Neural cell (in vitro differentiated cells): ENCODE measurements around the gene ADAM10. TPM values are rescaled to one million over a fixed set of nuclear protein-coding genes. Genes with fewer than 3 reads are reported as not detected.

Experiments
- H2AFZ ChIP-seq: fragments of 200-600, 300-800 bp; sonication (generic), shearing (Covaris generic); 2 replicates; pipeline ENCODE4 v1.6.0; 2014; ENCODE audit warnings: low read depth, mild to moderate bottlenecking, antibody characterized with exemption, low read length, moderate library complexity
- H3F3A ChIP-seq: fragments of 200-600 bp; shearing (Covaris generic); 2 replicates; pipeline ENCODE4 v1.6.1; 2016; ENCODE audit warnings: mild to moderate bottlenecking, moderate library complexity, mixed read lengths, antibody characterized with exemption, low read length; ENCODE audit not compliant: insufficient read depth, poor library complexity, severe bottlenecking
- H3K27ac ChIP-seq: fragments of 200-600, 300-800 bp; sonication (generic), shearing (Covaris generic); 2 replicates; pipeline ENCODE4 v1.5.1; 2014; ENCODE audit warnings: mild to moderate bottlenecking, low read length, moderate library complexity
- H3K27me3 ChIP-seq: fragments of 300-800, 200-600 bp; sonication (generic), shearing (Covaris generic); 2 replicates; pipeline ENCODE4 v1.6.0; 2014; ENCODE audit warnings: mild to moderate bottlenecking, low read depth, low read length, moderate library complexity; ENCODE audit not compliant: insufficient read depth
- H3K36me3 ChIP-seq: fragments of 300-800, 200-600 bp; sonication (generic), shearing (Covaris generic); 2 replicates; pipeline ENCODE4 v1.5.1; 2014; ENCODE audit warnings: mild to moderate bottlenecking, antibody characterized with exemption, low read length, moderate library complexity; ENCODE audit not compliant: insufficient read depth
- H3K4me2 ChIP-seq: fragments of 300-800, 200-600 bp; sonication (generic), shearing (Covaris generic); 2 replicates; pipeline ENCODE4 v1.6.0; 2014; ENCODE audit warnings: mild to moderate bottlenecking, low read length
- H3K4me3 ChIP-seq: fragments of 300-800, 200-600 bp; sonication (generic), shearing (Covaris generic); 2 replicates; pipeline ENCODE4 v1.5.1; 2014; ENCODE audit warnings: mild to moderate bottlenecking, low read length, moderate library complexity
- H3K79me2 ChIP-seq: fragments of 200-600 bp; shearing (Covaris generic); replicated peaks from 2 replicates; pipeline ENCODE4 v1.6.0; 2014; ENCODE audit warnings: mild to moderate bottlenecking, low read length, moderate library complexity; ENCODE audit not compliant: insufficient read depth
- H3K9ac ChIP-seq: fragments of 300-800, 200-600 bp; sonication (generic), shearing (Covaris generic); 2 replicates; pipeline ENCODE4 v1.6.1; 2016; ENCODE audit warnings: mild to moderate bottlenecking, low read length, mixed read lengths
- H3K9me2 ChIP-seq: fragments of 200-600 bp; shearing (Covaris generic); 2 replicates; pipeline ENCODE4 v1.6.1; 2016; ENCODE audit warnings: mild to moderate bottlenecking, low read length, mixed read lengths; ENCODE audit not compliant: insufficient read depth
- H3K9me3 ChIP-seq: fragments of 200-600, 300-800 bp; sonication (generic), shearing (Covaris generic); 2 replicates; pipeline ENCODE4 v1.6.1; 2016; ENCODE audit warnings: mild to moderate bottlenecking, mixed run types, low read length, moderate library complexity, mixed read lengths
- H4K20me1 ChIP-seq: fragments of 200-600 bp; shearing (Covaris generic); 2 replicates; pipeline ENCODE4 v1.6.1; 2016; ENCODE audit warnings: mild to moderate bottlenecking, mixed run types; ENCODE audit not compliant: insufficient read depth
- EP300 ChIP-seq: fragments of 450-650 bp; conservative IDR thresholded peaks from 2 replicates; pipeline ENCODE4 v1.6.1; 2014; ENCODE audit warnings: antibody characterized with exemption, mild to moderate bottlenecking, moderate library complexity; ENCODE audit not compliant: poor library complexity, severe bottlenecking
- EZH2 ChIP-seq: fragments of 200-600, 300-800 bp; shearing (Covaris generic), sonication (generic); IDR thresholded peaks from 2 replicates; pipeline ENCODE4 v1.6.1; 2014; ENCODE audit warnings: antibody characterized with exemption, low read length, borderline replicate concordance, mild to moderate bottlenecking; ENCODE audit not compliant: insufficient read depth, poor library complexity, severe bottlenecking
- MXI1 ChIP-seq: fragments of 450-650 bp; conservative IDR thresholded peaks from 2 replicates; pipeline ENCODE4 v1.6.1; 2014; ENCODE audit warnings: antibody characterized with exemption, mild to moderate bottlenecking; ENCODE audit not compliant: poor library complexity, severe bottlenecking
- POLR2AphosphoS5 ChIP-seq: IDR thresholded peaks from 2 replicates; pipeline ENCODE4 v1.6.1; 2012
- RAD21 ChIP-seq: fragments of 450-650 bp; conservative IDR thresholded peaks from 2 replicates; pipeline ENCODE4 v1.6.1; 2014; ENCODE audit warnings: antibody characterized with exemption, mild to moderate bottlenecking, moderate library complexity
- SMC3 ChIP-seq: fragments of 450-650 bp; conservative IDR thresholded peaks from 2 replicates; pipeline ENCODE4 v1.6.1; 2014; ENCODE audit warnings: antibody characterized with exemption, mild to moderate bottlenecking, moderate library complexity; ENCODE audit not compliant: poor library complexity
- TAF1 ChIP-seq: IDR thresholded peaks from 2 replicates; pipeline ENCODE4 v1.6.1; 2012; ENCODE audit warnings: low read depth
- polyA plus RNA-seq: library from polyadenylated mRNA; depleted of rRNA; stranded (reverse); fragments of >200 nt; gene quantifications from 2 replicates; pipeline ENCODE4 v1.2.3, GENCODE V29; 2014
- TF ChIP-seq, protein P1 (sequence below): fragments of 450-650 bp; IDR thresholded peaks from 2 replicates; pipeline ENCODE4 v1.5.1; 2014; ENCODE audit warnings: antibody characterized with exemption, mild to moderate bottlenecking, moderate library complexity; ENCODE audit not compliant: poor library complexity, severe bottlenecking
- TF ChIP-seq, protein P2 (sequence below): IDR thresholded peaks from 2 replicates; pipeline ENCODE4 v1.6.1; 2012; ENCODE audit warnings: borderline replicate concordance

Gene ADAM10
- polyA plus RNA-seq, 1 donor from 2014 or later: 66.3 TPM

DNA sequence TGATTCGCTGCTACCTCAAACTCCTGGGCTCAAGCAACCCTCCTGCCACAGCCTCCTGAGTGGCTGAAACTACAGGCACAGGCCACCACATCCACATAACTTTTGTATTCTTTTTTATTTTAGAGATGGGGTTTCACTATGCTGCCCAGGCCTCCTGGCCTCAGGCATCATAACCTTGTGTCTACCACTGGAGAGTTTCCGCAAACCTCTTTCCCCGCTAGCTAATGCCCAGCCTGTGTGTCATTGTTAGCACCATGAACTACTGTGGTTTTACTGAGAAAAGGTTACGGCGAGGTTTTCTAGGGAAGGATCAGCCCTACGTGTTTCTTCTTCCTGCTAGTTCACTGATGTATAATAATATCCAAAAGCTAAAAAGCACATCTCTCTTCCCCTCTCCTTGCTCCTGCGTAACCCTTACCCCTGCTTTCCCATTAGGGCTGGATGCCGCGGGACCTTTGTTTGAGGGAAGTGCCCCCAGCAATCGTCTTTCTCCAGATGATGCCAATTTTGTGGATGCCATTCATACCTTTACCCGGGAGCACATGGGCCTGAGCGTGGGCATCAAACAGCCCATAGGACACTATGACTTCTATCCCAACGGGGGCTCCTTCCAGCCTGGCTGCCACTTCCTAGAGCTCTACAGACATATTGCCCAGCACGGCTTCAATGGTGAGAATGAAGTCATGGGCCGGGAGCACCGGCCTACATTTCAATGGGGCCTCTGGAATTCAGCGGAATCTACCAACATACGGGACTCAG lies 204.0 kb downstream of the ADAM10 start:
- Histone ChIP-seq H3K36me3 (no peaks in the 10 kb centered on the region), H3K27me3 (no peaks in the 10 kb centered on the region), H3F3A (no peaks in the 10 kb centered on the region), H3K4me3 (no peak overlapping the region), H3K27ac (no peak overlapping the region), H3K4me2 (no peak overlapping the region), H4K20me1 (no peaks in the 10 kb centered on the region), H3K79me2 (no peaks in the 10 kb centered on the region), H3K9me3 (no peaks in the 10 kb centered on the region), H3K9me2 (no peaks in the 10 kb centered on the region), H2AFZ (no peak overlapping the region), H3K9ac (no peak overlapping the region)
- no peak for TF ChIP-seq SMC3
- no peak for TF ChIP-seq MXI1
- TF ChIP-seq POLR2AphosphoS5: no peak

DNA sequence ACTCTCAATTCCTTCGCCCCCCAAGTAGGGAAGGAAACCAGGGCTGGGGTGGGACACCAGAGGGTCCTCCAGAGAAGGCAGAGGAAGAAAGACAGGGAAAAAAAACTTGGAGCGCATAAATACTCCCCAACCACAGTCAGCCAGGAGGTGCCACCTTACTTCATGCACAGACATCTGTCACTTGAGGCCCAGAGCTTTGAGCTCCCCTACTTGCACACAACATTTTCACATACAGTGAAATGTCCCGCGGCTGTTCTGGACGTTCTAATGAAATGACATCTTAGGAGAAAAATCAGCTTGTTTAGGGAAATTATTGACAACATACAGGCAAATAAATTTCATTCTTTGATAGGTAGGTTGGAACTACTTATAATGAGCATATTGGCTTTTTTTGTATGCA lies 204.8 kb downstream of the ADAM10 start:
- H2AFZ ChIP-seq: no peak overlapping the region
- H3K9ac ChIP-seq: no peak overlapping the region
- H3K27ac ChIP-seq: no peak overlapping the region
- H3F3A ChIP-seq: no peaks in the 10 kb centered on the region
- no peak overlapping the region for H3K4me2 ChIP-seq
- no peaks in the 10 kb centered on the region for H3K79me2 ChIP-seq
- H3K9me3 ChIP-seq: no peaks in the 10 kb centered on the region
- H3K36me3 ChIP-seq: no peaks in the 10 kb centered on the region
- no peaks in the 10 kb centered on the region for H4K20me1 ChIP-seq
- H3K4me3 ChIP-seq: no peak overlapping the region
- TF ChIP-seq, protein P1, sequence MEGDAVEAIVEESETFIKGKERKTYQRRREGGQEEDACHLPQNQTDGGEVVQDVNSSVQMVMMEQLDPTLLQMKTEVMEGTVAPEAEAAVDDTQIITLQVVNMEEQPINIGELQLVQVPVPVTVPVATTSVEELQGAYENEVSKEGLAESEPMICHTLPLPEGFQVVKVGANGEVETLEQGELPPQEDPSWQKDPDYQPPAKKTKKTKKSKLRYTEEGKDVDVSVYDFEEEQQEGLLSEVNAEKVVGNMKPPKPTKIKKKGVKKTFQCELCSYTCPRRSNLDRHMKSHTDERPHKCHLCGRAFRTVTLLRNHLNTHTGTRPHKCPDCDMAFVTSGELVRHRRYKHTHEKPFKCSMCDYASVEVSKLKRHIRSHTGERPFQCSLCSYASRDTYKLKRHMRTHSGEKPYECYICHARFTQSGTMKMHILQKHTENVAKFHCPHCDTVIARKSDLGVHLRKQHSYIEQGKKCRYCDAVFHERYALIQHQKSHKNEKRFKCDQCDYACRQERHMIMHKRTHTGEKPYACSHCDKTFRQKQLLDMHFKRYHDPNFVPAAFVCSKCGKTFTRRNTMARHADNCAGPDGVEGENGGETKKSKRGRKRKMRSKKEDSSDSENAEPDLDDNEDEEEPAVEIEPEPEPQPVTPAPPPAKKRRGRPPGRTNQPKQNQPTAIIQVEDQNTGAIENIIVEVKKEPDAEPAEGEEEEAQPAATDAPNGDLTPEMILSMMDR: no peak
- TF ChIP-seq MXI1 (no peak), RAD21 (no peak), EP300 (no peak), TAF1 (no peak), SMC3 (no peak), POLR2AphosphoS5 (no peak), EZH2 (no peak)
- TF ChIP-seq, protein P2, sequence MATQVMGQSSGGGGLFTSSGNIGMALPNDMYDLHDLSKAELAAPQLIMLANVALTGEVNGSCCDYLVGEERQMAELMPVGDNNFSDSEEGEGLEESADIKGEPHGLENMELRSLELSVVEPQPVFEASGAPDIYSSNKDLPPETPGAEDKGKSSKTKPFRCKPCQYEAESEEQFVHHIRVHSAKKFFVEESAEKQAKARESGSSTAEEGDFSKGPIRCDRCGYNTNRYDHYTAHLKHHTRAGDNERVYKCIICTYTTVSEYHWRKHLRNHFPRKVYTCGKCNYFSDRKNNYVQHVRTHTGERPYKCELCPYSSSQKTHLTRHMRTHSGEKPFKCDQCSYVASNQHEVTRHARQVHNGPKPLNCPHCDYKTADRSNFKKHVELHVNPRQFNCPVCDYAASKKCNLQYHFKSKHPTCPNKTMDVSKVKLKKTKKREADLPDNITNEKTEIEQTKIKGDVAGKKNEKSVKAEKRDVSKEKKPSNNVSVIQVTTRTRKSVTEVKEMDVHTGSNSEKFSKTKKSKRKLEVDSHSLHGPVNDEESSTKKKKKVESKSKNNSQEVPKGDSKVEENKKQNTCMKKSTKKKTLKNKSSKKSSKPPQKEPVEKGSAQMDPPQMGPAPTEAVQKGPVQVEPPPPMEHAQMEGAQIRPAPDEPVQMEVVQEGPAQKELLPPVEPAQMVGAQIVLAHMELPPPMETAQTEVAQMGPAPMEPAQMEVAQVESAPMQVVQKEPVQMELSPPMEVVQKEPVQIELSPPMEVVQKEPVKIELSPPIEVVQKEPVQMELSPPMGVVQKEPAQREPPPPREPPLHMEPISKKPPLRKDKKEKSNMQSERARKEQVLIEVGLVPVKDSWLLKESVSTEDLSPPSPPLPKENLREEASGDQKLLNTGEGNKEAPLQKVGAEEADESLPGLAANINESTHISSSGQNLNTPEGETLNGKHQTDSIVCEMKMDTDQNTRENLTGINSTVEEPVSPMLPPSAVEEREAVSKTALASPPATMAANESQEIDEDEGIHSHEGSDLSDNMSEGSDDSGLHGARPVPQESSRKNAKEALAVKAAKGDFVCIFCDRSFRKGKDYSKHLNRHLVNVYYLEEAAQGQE: no peak
- no peaks in the 10 kb centered on the region for H3K9me2 ChIP-seq
- no peaks in the 10 kb centered on the region for H3K27me3 ChIP-seq
